Neural cell (in vitro differentiated cells): ENCODE measurements around the gene SKP1. TPM values are rescaled to one million over a fixed set of nuclear protein-coding genes. Genes with fewer than 3 reads are reported as not detected.

Experiments
- H2AFZ ChIP-seq: fragments of 200-600, 300-800 bp; sonication (generic), shearing (Covaris generic); 2 replicates; pipeline ENCODE4 v1.6.0; 2014; ENCODE audit warnings: low read depth, mild to moderate bottlenecking, antibody characterized with exemption, low read length, moderate library complexity
- H3F3A ChIP-seq: fragments of 200-600 bp; shearing (Covaris generic); 2 replicates; pipeline ENCODE4 v1.6.1; 2016; ENCODE audit warnings: mild to moderate bottlenecking, moderate library complexity, mixed read lengths, antibody characterized with exemption, low read length; ENCODE audit not compliant: insufficient read depth, poor library complexity, severe bottlenecking
- H3K27ac ChIP-seq: fragments of 200-600, 300-800 bp; sonication (generic), shearing (Covaris generic); 2 replicates; pipeline ENCODE4 v1.5.1; 2014; ENCODE audit warnings: mild to moderate bottlenecking, low read length, moderate library complexity
- H3K27me3 ChIP-seq: fragments of 300-800, 200-600 bp; sonication (generic), shearing (Covaris generic); 2 replicates; pipeline ENCODE4 v1.6.0; 2014; ENCODE audit warnings: mild to moderate bottlenecking, low read depth, low read length, moderate library complexity; ENCODE audit not compliant: insufficient read depth
- H3K36me3 ChIP-seq: fragments of 300-800, 200-600 bp; sonication (generic), shearing (Covaris generic); 2 replicates; pipeline ENCODE4 v1.5.1; 2014; ENCODE audit warnings: mild to moderate bottlenecking, antibody characterized with exemption, low read length, moderate library complexity; ENCODE audit not compliant: insufficient read depth
- H3K4me2 ChIP-seq: fragments of 300-800, 200-600 bp; sonication (generic), shearing (Covaris generic); 2 replicates; pipeline ENCODE4 v1.6.0; 2014; ENCODE audit warnings: mild to moderate bottlenecking, low read length
- H3K4me3 ChIP-seq: fragments of 300-800, 200-600 bp; sonication (generic), shearing (Covaris generic); 2 replicates; pipeline ENCODE4 v1.5.1; 2014; ENCODE audit warnings: mild to moderate bottlenecking, low read length, moderate library complexity
- H3K79me2 ChIP-seq: fragments of 200-600 bp; shearing (Covaris generic); replicated peaks from 2 replicates; pipeline ENCODE4 v1.6.0; 2014; ENCODE audit warnings: mild to moderate bottlenecking, low read length, moderate library complexity; ENCODE audit not compliant: insufficient read depth
- H3K9ac ChIP-seq: fragments of 300-800, 200-600 bp; sonication (generic), shearing (Covaris generic); 2 replicates; pipeline ENCODE4 v1.6.1; 2016; ENCODE audit warnings: mild to moderate bottlenecking, low read length, mixed read lengths
- H3K9me2 ChIP-seq: fragments of 200-600 bp; shearing (Covaris generic); 2 replicates; pipeline ENCODE4 v1.6.1; 2016; ENCODE audit warnings: mild to moderate bottlenecking, low read length, mixed read lengths; ENCODE audit not compliant: insufficient read depth
- H3K9me3 ChIP-seq: fragments of 200-600, 300-800 bp; sonication (generic), shearing (Covaris generic); 2 replicates; pipeline ENCODE4 v1.6.1; 2016; ENCODE audit warnings: mild to moderate bottlenecking, mixed run types, low read length, moderate library complexity, mixed read lengths
- H4K20me1 ChIP-seq: fragments of 200-600 bp; shearing (Covaris generic); 2 replicates; pipeline ENCODE4 v1.6.1; 2016; ENCODE audit warnings: mild to moderate bottlenecking, mixed run types; ENCODE audit not compliant: insufficient read depth
- CTCF ChIP-seq: fragments of 450-650 bp; IDR thresholded peaks from 2 replicates; pipeline ENCODE4 v1.5.1; 2014; ENCODE audit warnings: antibody characterized with exemption, mild to moderate bottlenecking, moderate library complexity; ENCODE audit not compliant: poor library complexity, severe bottlenecking
- EP300 ChIP-seq: fragments of 450-650 bp; conservative IDR thresholded peaks from 2 replicates; pipeline ENCODE4 v1.6.1; 2014; ENCODE audit warnings: antibody characterized with exemption, mild to moderate bottlenecking, moderate library complexity; ENCODE audit not compliant: poor library complexity, severe bottlenecking
- EZH2 ChIP-seq: fragments of 200-600, 300-800 bp; shearing (Covaris generic), sonication (generic); IDR thresholded peaks from 2 replicates; pipeline ENCODE4 v1.6.1; 2014; ENCODE audit warnings: antibody characterized with exemption, low read length, borderline replicate concordance, mild to moderate bottlenecking; ENCODE audit not compliant: insufficient read depth, poor library complexity, severe bottlenecking
- MXI1 ChIP-seq: fragments of 450-650 bp; conservative IDR thresholded peaks from 2 replicates; pipeline ENCODE4 v1.6.1; 2014; ENCODE audit warnings: antibody characterized with exemption, mild to moderate bottlenecking; ENCODE audit not compliant: poor library complexity, severe bottlenecking
- POLR2AphosphoS5 ChIP-seq: IDR thresholded peaks from 2 replicates; pipeline ENCODE4 v1.6.1; 2012
- RAD21 ChIP-seq: fragments of 450-650 bp; conservative IDR thresholded peaks from 2 replicates; pipeline ENCODE4 v1.6.1; 2014; ENCODE audit warnings: antibody characterized with exemption, mild to moderate bottlenecking, moderate library complexity
- SMC3 ChIP-seq: fragments of 450-650 bp; conservative IDR thresholded peaks from 2 replicates; pipeline ENCODE4 v1.6.1; 2014; ENCODE audit warnings: antibody characterized with exemption, mild to moderate bottlenecking, moderate library complexity; ENCODE audit not compliant: poor library complexity
- TAF1 ChIP-seq: IDR thresholded peaks from 2 replicates; pipeline ENCODE4 v1.6.1; 2012; ENCODE audit warnings: low read depth
- polyA plus RNA-seq: library from polyadenylated mRNA; depleted of rRNA; stranded (reverse); fragments of >200 nt; gene quantifications from 2 replicates; pipeline ENCODE4 v1.2.3, GENCODE V29; 2014
- TF ChIP-seq, protein P1 (sequence below): IDR thresholded peaks from 2 replicates; pipeline ENCODE4 v1.6.1; 2012; ENCODE audit warnings: borderline replicate concordance

SKP1 gene
- polyA plus RNA-seq, 1 donor from 2014 or later: 1,492 TPM

DNA sequence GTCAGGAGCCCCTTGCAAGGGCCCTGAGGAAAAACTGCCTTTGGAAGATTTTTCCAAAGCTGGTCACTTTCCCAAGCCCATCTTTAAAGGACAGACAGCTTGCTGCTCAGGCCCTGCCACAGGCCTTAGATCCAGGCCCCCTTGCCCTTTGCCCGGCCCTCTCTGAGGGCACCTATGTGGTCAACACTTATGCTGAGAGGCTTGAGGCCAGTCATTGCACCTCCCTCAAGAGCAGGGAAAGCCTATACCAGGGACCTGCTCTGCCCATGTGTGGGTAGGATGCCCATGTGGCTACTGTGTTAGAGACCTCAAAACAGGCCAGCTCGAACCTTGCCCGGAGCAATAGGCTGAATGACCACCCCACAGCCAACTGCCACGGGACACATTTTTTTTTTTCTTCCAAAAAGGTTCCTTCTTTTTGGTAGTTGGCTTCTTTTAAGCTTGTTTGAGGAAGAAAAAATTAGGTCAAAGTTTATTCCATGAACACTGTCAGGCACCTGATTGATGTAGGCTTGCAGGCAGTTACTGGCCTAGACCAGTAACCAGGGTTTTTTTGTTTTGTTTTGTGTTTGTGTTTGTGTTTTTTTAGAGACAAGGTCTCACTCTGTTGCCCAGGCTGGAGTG lies 58.4 kb downstream of the SKP1 start:
- H4K20me1 ChIP-seq: no peaks in the 10 kb centered on the region
- no peaks in the 10 kb centered on the region for H3K36me3 ChIP-seq
- H3K27ac ChIP-seq: no peak overlapping the region
- H3F3A ChIP-seq: no peaks in the 10 kb centered on the region
- H3K4me2 ChIP-seq: no peak overlapping the region
- H3K9ac ChIP-seq: no peak overlapping the region
- H3K79me2 ChIP-seq: no peaks in the 10 kb centered on the region
- H3K4me3 ChIP-seq: no peak overlapping the region
- H3K27me3 ChIP-seq: peaks cover 18% of the 10 kb centered on the region
- H3K9me3 ChIP-seq: no peaks in the 10 kb centered on the region
- no peaks in the 10 kb centered on the region for H3K9me2 ChIP-seq
- H2AFZ ChIP-seq: no peak overlapping the region
- no peak for TF ChIP-seq TAF1
- no peak for TF ChIP-seq SMC3
- no peak for TF ChIP-seq POLR2AphosphoS5

DNA sequence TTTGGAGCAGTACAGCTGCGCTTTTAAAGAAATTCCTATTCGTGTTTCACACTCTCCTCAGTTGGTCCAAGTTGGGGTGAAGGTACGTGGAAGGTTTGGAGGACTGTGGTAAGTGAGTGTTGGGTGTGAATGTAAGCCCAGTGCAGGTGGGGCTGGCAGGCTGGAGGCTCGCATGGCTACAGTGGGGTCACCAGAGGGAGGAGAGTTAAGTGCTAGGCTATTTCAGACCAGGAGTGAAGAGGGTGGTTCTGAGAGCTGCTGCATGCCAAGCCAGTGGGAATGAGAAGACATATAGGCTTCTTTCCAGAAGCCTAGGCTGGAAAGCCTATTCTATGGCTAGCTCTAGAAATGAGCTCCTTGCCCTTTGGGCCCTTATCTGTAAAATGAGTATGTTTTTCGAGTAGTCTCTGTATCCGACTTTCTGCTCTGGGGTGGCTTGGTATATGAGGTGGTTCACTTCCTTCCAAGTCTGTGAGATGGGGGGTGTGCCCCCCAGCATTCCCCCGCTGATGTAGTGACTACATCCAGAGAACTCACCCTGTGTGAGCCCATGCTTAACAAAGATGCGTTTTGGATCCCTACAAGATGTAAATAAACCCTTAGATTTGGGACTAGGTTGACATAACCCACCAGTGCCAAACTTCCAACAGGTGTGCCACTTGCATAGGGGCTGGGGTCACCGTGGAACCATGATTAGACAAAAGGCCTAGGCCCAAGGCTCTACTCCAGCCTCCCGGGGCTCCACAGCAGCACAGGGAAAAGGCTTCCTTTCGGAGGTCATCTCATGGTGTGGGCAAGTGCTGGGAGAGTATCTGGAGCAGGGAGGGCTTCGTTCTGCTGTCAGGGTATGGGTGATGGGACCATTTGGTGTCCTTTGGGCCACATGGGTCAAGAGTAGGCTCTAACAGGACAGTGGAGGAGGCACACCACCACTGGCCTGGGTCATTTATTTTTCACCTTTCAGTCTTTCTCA lies 59.7 kb downstream of the SKP1 start:
- H3K36me3 ChIP-seq: no peaks in the 10 kb centered on the region
- TF ChIP-seq EZH2 (no peak), SMC3 (no peak), RAD21 (no peak), CTCF (no peak), POLR2AphosphoS5 (no peak), MXI1 (no peak), TAF1 (no peak), EP300 (no peak)
- TF ChIP-seq, protein P1, sequence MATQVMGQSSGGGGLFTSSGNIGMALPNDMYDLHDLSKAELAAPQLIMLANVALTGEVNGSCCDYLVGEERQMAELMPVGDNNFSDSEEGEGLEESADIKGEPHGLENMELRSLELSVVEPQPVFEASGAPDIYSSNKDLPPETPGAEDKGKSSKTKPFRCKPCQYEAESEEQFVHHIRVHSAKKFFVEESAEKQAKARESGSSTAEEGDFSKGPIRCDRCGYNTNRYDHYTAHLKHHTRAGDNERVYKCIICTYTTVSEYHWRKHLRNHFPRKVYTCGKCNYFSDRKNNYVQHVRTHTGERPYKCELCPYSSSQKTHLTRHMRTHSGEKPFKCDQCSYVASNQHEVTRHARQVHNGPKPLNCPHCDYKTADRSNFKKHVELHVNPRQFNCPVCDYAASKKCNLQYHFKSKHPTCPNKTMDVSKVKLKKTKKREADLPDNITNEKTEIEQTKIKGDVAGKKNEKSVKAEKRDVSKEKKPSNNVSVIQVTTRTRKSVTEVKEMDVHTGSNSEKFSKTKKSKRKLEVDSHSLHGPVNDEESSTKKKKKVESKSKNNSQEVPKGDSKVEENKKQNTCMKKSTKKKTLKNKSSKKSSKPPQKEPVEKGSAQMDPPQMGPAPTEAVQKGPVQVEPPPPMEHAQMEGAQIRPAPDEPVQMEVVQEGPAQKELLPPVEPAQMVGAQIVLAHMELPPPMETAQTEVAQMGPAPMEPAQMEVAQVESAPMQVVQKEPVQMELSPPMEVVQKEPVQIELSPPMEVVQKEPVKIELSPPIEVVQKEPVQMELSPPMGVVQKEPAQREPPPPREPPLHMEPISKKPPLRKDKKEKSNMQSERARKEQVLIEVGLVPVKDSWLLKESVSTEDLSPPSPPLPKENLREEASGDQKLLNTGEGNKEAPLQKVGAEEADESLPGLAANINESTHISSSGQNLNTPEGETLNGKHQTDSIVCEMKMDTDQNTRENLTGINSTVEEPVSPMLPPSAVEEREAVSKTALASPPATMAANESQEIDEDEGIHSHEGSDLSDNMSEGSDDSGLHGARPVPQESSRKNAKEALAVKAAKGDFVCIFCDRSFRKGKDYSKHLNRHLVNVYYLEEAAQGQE: no peak
- no peaks in the 10 kb centered on the region for H4K20me1 ChIP-seq
- no peak overlapping the region for H3K4me2 ChIP-seq
- no peaks in the 10 kb centered on the region for H3K9me2 ChIP-seq
- H3K27me3 ChIP-seq: peaks cover 30% of the 10 kb centered on the region
- no peak overlapping the region for H3K9ac ChIP-seq
- no peaks in the 10 kb centered on the region for H3K9me3 ChIP-seq
- no peak overlapping the region for H3K4me3 ChIP-seq
- no peaks in the 10 kb centered on the region for H3F3A ChIP-seq
- no peak overlapping the region for H3K27ac ChIP-seq
- H2AFZ ChIP-seq: no peak overlapping the region
- no peaks in the 10 kb centered on the region for H3K79me2 ChIP-seq
